Activated CD8-positive, alpha-beta memory T cell treated with anti-CD3 and anti-CD28 coated beads for 36 hours (primary cell): Measurements from ENCODE around the gene SRCIN1. TPM values are rescaled to one million over a fixed set of nuclear protein-coding genes. Genes with fewer than 3 reads are reported as not detected.

Experiments used
- CTCF ChIA-PET: fragments of 350-600 bp; sonication (Branson Sonifier 250); formaldehyde crosslinking; loops from one replicate; lab custom pipeline; 2021; ENCODE audit warnings: antibody characterized with exemption; lab: Charles Lee
- POLR2A ChIA-PET: fragments of 350-600 bp; sonication (Branson Sonifier 250); formaldehyde crosslinking; loops from one replicate; lab custom pipeline; 2021; ENCODE audit warnings: antibody characterized with exemption; lab: Charles Lee
- total RNA-seq, 2 experiments: library from RNA; stranded (reverse); gene quantifications; one replicate each; pipeline ENCODE4 v1.2.3, GENCODE V29; 2021

Gene SRCIN1
- total RNA-seq, 2 experiments from 2014 or later = 0.06 to 0.15 TPM

DNA sequence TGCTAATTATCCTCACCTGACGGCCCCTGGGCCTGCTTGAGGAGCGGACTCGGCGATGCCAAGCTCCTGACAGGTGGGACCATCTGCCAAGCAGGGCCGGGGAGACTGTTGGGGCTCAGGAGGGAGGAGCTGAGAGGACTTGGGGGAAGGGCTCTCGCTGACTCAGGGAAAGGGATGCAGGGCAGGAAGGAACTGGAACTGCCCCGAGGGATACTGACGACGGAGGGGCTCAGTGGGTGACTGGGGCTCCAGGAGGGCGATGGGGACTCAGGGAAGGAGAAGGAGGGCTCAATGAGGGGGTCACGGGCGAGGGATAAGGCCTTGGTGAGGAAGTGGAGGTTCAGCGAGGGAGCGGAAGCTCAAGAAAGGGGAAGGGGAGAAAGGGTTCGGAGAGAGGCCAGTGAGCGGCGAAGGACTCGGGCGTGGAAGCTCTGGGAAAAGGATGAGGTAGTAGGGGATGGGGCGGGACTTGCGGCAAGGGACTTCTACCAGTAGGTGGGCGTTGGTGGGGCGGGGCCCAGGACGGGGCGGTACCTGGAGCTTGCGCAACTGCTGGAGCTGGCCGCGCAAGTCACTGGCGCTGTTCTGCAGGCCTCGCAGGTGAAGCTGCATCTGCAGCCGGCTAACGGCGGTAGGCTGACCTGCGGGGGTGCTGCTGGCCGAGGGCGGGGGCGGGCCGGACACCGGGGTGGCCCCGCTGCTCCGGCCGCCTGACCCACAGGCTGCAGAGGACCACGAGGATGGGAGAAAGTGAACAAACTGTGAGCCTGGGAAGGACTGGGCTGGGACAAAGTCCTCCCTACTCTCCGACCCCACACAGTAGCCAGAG is 46.5 kb downstream of the SRCIN1 start:
- CTCF ChIA-PET = interaction anchor here (0.7 to 4.1 kb wide), 15 partner anchors 9 to 177 kb away, joined by 3 to 98 read pairs (median 4); partner anchors contain the start of genes MLLT6 and SRCIN1
- POLR2A ChIA-PET = interaction anchor here (0.7 to 1.3 kb wide), 2 partner anchors 115 to 1156 kb away, joined by 3 read pairs; partner anchors contain the start of gene EPOP

DNA sequence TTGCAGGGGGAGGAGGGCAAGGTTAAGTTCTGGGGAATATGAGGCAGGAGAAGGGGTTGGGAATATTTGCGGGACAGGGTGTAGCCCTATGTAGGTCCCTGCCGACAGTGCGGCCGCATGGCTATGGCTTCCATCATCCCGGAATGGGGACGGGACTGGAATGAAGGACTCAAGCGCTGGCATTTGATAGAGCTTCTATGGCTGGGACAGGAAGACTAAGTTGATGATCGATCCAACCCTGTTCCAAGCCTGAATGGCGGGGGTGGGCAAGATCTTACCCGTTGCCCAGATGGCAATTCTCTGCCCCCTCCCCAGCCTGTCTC is 47.1 kb downstream of the SRCIN1 start:
- CTCF ChIA-PET = interaction anchor here (0.6 to 4.1 kb wide), 23 partner anchors 8 to 594 kb away, joined by 3 to 98 read pairs (median 3); partner anchors contain the start of gene MLLT6
- POLR2A ChIA-PET = interaction anchor here (0.5 to 1.3 kb wide), 2 partner anchors 116 to 206 kb away, joined by 3 read pairs; partner anchors contain the start of gene EPOP

DNA sequence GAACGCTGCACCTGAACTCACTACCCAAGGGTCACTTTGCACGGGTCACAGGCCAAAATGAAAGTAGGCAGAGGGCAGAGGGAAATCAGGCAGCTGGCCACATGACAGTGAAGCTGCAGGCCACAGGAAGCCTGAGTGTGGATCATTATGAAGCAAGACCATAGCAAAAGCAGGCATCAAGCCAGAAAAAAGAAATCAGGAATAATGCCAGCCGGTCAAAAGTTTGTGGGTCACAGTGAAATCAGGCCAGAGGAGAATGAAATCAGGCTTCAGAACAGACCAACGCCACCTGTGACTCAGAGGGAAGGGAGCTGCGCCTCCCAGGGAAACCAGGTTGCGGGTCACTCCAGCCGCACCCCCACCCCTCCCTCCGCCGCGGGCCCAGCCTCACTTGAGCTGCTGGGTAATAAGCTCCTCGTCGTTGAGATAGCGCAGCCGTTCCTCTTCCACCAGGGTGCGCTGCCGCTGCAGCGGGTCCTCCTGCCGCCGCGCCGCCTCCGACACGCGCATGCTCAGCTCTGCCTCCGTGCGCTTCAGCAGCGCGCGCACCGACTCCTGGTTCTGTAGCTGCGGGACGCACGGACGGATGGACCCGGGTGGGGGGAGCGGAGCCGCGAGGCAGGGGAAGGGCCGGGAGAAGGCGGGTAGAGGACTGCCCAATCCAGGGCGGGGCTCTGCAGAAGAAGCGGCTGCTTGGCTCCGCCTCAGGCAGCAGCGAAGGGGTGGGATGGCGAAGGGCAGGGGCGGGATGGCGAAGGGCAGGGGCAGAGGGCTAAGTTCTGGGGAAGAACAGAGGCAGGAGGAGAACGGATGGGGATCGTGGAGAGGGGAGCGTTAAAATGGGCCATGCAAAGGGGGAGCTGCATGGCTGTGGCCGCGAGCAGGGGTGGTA is 47.7 kb downstream of the SRCIN1 start:
- ChIA-PET CTCF (interaction anchor here (0.6 to 4.1 kb wide), 27 partner anchors 8 to 1888 kb away, joined by 3 to 98 read pairs (median 4); partner anchors contain the start of gene MLLT6), POLR2A (interaction anchor here (0.5 to 1.3 kb wide), 2 partner anchors 116 to 205 kb away, joined by 3 read pairs; partner anchors contain the start of gene EPOP)

DNA sequence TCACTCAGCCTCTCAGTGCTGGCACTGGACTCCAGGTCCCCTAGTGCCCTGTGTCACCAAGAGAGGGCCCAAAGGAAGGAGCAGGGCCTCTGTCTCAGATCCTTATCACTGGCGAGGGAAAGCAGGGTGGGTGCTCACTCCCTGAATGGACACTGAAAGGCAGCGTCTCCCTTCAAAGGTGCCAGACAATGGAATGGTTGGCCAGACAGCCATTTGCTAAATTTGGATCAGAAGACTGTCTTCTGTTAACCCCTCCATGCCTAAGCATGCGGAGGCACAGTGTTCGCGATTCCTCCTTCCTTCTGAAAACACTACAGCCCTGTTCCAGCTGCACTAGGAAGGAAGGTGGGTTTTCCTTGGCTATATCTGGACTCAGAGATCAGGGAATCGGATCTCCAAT is 48.4 kb downstream of the SRCIN1 start:
- POLR2A ChIA-PET = no interaction called here

DNA sequence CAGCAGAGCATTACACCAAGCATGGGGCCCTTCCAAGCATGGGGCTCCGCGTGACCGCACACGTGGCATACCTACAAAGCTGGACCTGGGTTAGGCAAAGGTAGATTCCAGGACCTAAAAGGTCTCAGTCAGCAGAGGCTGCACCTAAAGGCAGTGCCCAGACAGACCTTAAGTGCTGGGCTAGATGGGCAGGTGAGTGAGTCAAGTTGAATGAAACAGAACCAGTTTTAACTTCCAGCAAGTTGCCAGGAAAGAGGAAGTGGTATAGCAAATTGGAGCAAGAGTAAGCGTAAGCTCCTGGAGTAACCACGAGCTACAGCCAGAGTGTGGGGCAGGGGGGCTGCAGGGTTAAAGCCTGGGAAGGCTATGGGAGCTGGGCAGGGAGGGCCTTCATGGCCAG is 49.5 kb downstream of the SRCIN1 start:
- ChIA-PET CTCF (interaction anchor here (1.1 to 4.1 kb wide), 4 partner anchors 29 to 111 kb away, joined by 3 to 98 read pairs (median 9); no protein-coding TSS in a partner anchor), POLR2A (no interaction called here)

More for the DNA sequence above, 48.4 kb downstream of the SRCIN1 start:
- CTCF ChIA-PET = interaction anchor here (0.6 to 4.1 kb wide), 20 partner anchors 8 to 1889 kb away, joined by 3 to 98 read pairs (median 4); no protein-coding TSS in a partner anchor

DNA sequence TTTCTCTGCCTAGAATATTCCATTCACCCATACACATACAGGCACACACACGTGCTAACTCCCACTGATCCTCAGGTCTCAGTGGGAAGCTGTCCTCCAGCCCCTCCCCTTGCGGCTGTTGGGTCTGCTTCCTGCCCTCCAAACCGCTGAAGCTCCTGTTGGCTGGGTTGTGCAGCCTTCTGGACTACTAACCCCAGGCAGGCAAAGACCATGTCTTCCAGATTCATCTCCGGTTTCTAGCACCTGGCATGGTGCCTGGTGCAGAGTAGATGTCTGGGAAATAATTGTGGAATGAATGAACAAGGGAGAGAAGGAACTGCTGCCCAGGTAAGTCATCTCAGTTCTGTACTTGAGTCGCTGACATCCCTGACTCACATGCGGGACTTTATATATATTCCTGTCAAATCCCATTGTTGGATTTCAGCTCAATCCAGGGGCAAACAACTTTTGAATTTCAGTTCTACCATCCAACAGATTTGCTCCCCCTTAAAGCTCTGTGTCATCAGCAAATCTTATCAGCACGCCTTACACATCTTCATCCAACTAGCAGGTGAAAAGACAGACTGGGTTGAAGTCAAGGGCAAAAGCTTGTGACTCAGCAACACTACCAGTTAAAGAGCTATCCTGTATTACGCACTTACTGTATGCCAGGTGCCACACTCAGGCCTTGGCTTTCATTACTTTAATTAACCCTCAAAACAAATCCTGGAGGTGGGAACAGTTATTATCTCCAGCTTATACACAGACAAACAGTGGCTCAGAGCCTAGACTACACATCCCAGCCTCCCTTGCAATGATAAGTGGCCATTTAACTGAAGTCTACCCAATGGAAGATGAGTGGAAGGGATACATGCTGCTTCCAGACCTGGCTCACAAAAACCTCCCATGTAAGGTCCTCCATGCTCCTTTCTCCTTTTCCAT is 51.1 kb downstream of the SRCIN1 start:
- CTCF ChIA-PET = interaction anchor here (0.6 to 2.2 kb wide), 5 partner anchors 30 to 430 kb away, joined by 3 to 10 read pairs (median 4); no protein-coding TSS in a partner anchor
- POLR2A ChIA-PET = interaction anchor here (0.6 kb wide), 1 partner anchor 203 kb away, joined by 3 read pairs; no protein-coding TSS in a partner anchor

DNA sequence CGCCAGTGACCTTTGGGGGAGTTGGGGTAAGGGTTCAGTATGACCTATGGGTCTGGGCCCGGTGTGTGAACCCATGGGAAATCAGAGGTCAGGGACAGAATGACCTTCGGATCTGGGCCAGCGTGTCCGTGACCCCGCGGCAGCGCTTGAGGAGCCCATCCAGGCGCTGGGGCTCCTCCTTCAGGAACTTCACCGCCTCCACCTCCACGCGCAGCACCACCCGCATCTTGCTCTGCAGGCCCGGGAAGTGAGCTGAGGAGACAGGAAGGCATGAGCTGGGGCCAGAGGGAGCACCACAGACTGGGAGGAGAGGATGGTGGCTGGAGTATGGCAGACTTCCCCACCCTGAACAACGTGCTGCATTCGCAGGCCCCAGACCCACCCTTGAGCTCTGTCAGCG is 53.4 kb downstream of the SRCIN1 start:
- ChIA-PET POLR2A (no interaction called here), CTCF (interaction anchor here (1.3 to 1.6 kb wide), 2 partner anchors 32 to 54 kb away, joined by 3 read pairs; no protein-coding TSS in a partner anchor)

DNA sequence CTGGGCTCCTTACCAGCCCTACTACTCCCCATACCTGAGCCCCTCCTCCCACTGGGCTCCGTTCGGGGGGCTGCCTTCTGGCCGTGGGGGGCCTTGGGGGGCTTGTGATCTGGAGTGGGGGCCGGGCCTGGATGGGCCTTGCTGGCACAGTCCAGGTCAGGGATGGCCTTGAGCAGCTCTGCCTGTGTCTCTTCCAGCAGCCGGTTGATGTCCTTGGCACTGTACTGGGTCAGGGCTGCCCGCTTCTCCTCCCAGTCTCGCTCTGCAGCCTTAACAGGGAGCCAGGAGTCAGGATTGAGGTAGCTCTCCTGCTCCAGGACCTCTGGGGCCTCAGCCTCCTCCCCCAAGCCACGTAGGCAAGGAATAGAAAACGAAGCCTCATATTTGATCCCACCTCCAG is 54.6 kb downstream of the SRCIN1 start:
- POLR2A ChIA-PET = no interaction called here
- CTCF ChIA-PET = no interaction called here

DNA sequence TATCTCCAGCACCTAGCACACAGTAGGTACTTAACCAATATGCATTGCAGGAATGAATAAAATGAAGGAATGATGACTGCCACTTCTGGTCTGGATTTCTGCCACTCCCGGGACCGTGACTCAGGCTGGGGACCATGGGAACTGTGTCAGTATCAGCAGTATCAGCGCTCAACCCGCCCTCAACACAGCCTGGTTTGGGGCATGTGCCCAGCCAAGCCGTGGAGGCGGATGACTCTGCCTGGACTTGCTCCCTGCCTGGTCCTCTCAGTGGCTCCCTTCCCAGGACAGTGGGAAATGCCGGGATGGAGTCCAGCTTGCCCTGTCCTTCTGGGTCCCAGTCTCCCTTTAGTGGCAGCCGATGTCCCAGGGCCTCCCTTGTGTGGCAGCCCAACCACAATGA is 55.1 kb downstream of the SRCIN1 start:
- ChIA-PET POLR2A (no interaction called here), CTCF (interaction anchor here (1.0 kb wide), 1 partner anchor 184 kb away, joined by 5 read pairs; no protein-coding TSS in a partner anchor)

DNA sequence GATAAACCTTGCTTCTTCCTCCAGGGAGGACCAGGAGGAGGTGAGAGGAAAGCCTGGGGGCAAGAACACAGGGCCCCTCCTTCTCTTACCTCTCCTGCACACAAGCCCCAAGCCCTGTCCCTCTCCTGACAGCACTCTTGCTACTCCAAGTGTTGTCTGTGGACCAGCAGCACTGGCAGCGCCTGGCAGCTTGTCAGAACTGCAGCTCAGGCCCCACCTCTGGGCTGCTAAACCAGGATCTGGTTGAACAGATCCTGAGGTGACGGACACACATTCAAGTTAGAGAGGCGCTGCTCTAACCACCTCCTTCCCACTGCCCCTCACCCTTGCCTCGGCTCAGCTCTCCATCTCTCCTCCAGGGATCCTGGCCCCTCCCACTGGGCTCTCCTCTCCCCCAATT is 56.5 kb downstream of the SRCIN1 start:
- CTCF ChIA-PET = interaction anchor here (1.0 kb wide), 1 partner anchor 9 kb away, joined by 3 read pairs; no protein-coding TSS in a partner anchor
- POLR2A ChIA-PET = no interaction called here

DNA sequence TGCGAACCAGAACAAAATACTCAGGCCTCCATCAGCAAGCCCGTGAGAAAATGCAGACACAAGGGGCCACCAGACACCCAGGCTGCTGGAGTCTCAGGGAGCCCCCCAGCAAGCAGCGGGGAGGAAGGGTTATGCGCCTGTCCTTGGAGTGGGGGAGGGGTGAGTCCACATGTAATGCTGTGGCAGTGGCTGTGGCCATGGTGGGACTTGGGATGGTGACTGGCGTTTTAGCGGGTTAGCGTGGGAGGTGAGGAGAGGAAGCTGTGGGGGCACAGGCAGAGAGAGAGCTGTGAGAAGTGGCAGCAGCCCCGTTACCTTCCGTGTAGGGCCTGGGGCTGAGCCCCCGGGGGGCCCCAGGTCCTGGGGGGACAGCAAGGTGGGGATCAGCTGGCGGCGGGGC is 58.3 kb downstream of the SRCIN1 start:
- CTCF ChIA-PET = interaction anchor here (0.6 to 1.3 kb wide), 5 partner anchors 11 to 468 kb away, joined by 3 to 7 read pairs (median 3); partner anchors contain the start of gene SOCS7
- POLR2A ChIA-PET = no interaction called here

DNA sequence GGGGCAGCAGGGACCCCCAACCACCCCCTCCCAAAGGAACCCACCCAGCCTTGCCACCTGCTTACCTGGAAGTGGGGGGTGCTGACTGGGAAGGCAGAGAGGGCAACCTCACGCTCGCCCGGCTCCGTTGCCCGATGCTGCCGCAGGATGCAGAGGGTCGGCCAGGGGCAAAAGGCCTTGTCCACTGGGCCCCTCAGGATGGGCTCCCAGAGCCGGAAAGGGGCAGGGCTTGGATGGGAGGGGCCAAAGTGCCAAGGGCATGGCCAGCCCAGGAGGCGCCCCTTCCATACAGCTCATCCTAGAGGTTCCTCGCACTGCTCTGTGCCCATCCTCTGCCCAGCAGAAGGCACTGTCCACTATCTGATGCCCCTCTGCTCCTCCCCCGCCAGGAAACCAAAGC is 59.4 kb downstream of the SRCIN1 start:
- CTCF ChIA-PET = no interaction called here
- POLR2A ChIA-PET = no interaction called here

DNA sequence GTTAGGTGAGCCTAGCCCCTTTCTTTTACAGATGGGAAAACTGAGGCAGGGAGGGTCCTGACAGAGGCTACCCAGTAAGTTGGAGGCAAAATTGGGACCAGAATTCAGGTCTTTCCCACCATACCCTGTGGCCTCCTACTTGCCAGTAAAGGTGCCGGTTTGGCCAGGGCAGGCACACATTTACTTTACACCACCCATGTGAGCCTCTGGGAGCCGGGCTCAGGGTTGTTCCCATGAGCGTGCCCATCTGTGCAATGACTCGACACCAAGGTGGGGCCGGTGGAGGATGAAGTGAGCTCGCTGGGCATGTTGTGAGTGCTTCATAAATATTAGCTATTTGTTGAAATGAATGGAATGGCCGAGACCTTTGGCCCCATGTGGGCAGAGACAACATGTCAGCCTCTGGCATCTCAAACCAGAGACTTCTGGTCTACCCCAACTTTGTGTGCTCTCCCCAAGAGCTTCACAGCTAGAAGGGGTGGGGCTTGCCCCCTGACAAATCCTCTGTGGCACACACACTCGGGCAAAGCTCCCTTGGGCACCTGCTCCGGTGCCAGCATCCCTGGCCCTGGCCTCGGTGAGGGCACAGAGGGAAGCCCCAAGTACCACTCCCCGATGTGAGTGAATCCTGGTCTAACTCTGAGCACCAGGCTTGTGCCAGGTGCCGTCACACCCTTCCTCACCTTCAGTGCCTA is 60.1 kb downstream of the SRCIN1 start:
- POLR2A ChIA-PET = no interaction called here
- CTCF ChIA-PET = interaction anchor here (0.7 kb wide), 1 partner anchor 48 kb away, joined by 3 read pairs; no protein-coding TSS in a partner anchor

DNA sequence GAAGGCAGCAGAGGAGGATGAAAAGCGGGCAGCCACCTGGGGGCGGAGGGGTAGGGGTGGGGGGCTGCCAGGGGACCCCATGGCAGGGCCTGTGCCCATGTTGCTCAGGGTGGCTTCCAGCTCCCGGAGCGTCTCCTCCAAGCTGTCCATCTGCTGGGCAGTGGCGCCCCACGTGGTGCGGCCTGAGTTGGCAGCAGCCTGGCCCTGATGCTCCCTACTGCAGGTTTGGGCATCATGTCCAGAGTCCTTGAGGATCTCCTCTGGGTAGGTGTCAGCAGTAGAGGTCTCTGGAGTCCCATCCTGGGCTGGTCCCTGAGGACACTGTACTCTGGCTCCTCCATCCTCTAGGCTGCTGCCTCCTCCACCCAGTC is 60.9 kb downstream of the SRCIN1 start:
- POLR2A ChIA-PET = no interaction called here
- CTCF ChIA-PET = no interaction called here

DNA sequence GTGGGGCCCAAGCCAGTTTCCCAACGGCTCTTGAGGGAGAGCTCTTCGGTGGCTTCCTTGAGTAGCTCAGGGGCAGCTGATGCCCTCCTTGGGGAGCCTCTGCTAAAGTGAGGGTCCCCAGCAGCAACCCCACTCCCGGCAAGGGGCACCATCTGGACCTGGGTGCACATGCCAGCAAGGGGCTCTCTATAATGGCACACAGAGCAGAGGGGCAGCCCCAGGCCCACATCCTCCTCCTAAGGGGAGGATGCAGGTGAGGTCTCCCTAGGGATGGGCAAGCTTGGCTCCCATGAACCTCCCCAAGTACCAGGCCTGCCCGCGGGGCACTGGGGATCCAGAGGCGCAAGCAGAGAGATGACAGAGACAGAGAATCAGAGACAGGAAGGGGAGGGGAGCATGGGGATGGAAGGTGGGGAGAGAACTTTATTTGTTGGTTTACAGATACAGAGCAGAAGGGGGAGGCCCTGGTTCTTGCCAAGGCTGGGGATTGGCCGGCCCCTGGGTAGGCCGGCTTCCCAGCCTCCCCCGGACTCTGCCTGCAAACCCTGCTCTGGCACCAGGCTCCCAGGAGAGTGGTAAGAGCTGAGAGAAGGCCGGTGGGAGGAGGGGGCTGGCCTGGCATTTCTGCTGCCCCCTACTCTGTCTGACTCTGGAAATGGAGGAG is 61.4 kb downstream of the SRCIN1 start:
- ChIA-PET CTCF (no interaction called here), POLR2A (no interaction called here)

DNA sequence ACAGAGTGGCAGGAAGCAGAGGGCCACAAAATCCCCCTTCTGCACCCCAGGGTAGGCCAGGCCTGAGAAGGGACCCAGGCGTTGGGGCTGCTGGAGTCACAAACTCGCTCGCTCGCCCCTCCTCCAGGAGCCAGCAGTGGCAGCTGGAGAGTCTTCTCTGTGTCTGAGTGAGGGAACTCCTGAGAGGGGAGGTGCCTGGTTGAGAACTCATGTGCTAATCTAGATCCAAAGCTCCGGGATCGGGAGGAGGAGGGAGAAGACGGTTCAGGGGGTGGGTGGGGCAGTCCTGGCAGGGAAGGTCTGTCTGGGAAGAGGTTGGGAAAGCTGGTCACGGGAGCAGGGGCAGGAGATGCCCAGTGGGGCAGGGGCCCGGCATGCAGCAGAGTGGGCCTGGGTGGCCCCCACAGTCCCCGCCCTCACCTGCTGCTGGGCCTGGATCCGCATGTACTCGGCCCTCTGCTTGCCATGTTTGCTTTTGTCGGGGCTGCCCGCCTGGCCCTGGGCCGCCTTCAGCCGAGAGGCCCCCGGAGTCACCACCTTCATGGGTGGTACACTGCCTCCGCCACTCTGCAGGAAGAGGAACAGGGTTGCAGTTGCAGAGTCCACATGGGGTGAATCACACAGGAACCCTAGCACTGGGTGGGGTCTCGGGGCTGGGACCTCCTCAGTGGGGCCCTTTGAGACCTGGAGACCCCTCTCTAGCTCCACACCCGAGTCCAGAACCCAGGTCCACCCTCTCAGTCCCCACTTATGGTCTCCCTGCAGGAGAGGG is 62.2 kb downstream of the SRCIN1 start:
- ChIA-PET CTCF (interaction anchor here (1.1 kb wide), 1 partner anchor 9 kb away, joined by 3 read pairs; no protein-coding TSS in a partner anchor), POLR2A (no interaction called here)
